Keratinocyte (primary cell): ENCODE measurements around the gene TAS2R13. TPM values are rescaled to one million over a fixed set of nuclear protein-coding genes. Genes with fewer than 3 reads are reported as not detected.

Source experiments
- DNase-seq: peaks from one replicate; pipeline ENCODE4 v3.0.0-alpha.2; 2011; ENCODE audit warnings: low read depth, missing footprints, low spot score
- FAIRE-seq: peaks from 2 replicates; lab custom pipeline; 2011; peaks lifted over from hg19 to GRCh38; lab: Jason Lieb, UNC
- H2AFZ ChIP-seq: 2 replicates; pipeline ENCODE4 v1.6.0; 2012; ENCODE audit warnings: low read length, control low read depth, inconsistent platforms; ENCODE audit not compliant: control insufficient read depth
- H3K27ac ChIP-seq: 2 replicates; pipeline ENCODE4 v1.5.1; 2011; ENCODE audit warnings: low read length; ENCODE audit not compliant: control insufficient read depth, insufficient read depth
- H3K27me3 ChIP-seq: 3 replicates; pipeline ENCODE4 v1.6.0; 2011; ENCODE audit warnings: low read length; ENCODE audit not compliant: control insufficient read depth, insufficient read depth; ENCODE audit errors: extremely low read depth
- H3K36me3 ChIP-seq, 2 experiments: 2 replicates in 1 of 2; 3 replicates in 1 of 2; pipeline ENCODE4 v1.5.1; 2011; ENCODE audit warnings: low read length in 2 of 2, mild to moderate bottlenecking in 1 of 2; ENCODE audit not compliant: control insufficient read depth in 2 of 2, insufficient read depth in 2 of 2; ENCODE audit errors: extremely low read depth in 1 of 2
- H3K4me1 ChIP-seq: 3 replicates; pipeline ENCODE4 v1.5.1; 2011; ENCODE audit warnings: low read length; ENCODE audit not compliant: control insufficient read depth, insufficient read depth; ENCODE audit errors: extremely low read depth
- H3K4me2 ChIP-seq: 3 replicates; pipeline ENCODE4 v1.6.0; 2011; ENCODE audit warnings: low read depth, low read length; ENCODE audit not compliant: control insufficient read depth, insufficient read depth; ENCODE audit errors: extremely low read depth
- H3K4me3 ChIP-seq, 3 experiments: fragments of 200-600 bp in 1 of 3; sonication (generic) in 1 of 3; 2 replicates in 2 of 3; 3 replicates in 1 of 3; pipeline ENCODE4 v1.5.1; 2011 to 2016; ENCODE audit warnings: low read length in 3 of 3, mild to moderate bottlenecking in 3 of 3, control low read depth in 2 of 3, inconsistent platforms in 1 of 3, low read depth in 1 of 3, mixed read lengths in 1 of 3, mixed run types in 1 of 3, moderate library complexity in 1 of 3; ENCODE audit not compliant: control insufficient read depth in 2 of 3, insufficient read depth in 2 of 3; ENCODE audit errors: extremely low read depth in 1 of 3
- H3K79me2 ChIP-seq: 2 replicates; pipeline ENCODE4 v1.6.0; 2012; ENCODE audit warnings: low read length; ENCODE audit not compliant: control insufficient read depth, insufficient read depth
- H3K9ac ChIP-seq: 3 replicates; pipeline ENCODE4 v1.6.0; 2011; ENCODE audit warnings: low read length; ENCODE audit not compliant: control insufficient read depth, insufficient read depth; ENCODE audit errors: extremely low read depth
- H3K9me1 ChIP-seq: 3 replicates; pipeline ENCODE4 v1.6.0; 2011; ENCODE audit warnings: low read length; ENCODE audit not compliant: control insufficient read depth, insufficient read depth; ENCODE audit errors: extremely low read depth
- H3K9me3 ChIP-seq: 2 replicates; pipeline ENCODE4 v1.5.1; 2012; ENCODE audit warnings: low read depth, low read length; ENCODE audit not compliant: control insufficient read depth
- H4K20me1 ChIP-seq: 3 replicates; pipeline ENCODE4 v1.6.0; 2011; ENCODE audit warnings: low read length; ENCODE audit not compliant: control insufficient read depth, insufficient read depth; ENCODE audit errors: extremely low read depth
- EZH2 ChIP-seq: IDR thresholded peaks from one replicate; pipeline ENCODE4 v1.6.1; 2012; ENCODE audit warnings: inconsistent platforms, mild to moderate bottlenecking, low read length, moderate library complexity
- dilution Hi-C: fragments of 300-500 bp; cut with MboI; formaldehyde crosslinking; loops from one replicate; pipeline ENCODE4 v1.7.0; 2020; ENCODE audit warnings: low sequenced_read_pairs; ENCODE audit not compliant: extremely low pct_ligation_motif_present
- polyA plus RNA-seq, 5 experiments: library from polyadenylated mRNA; depleted of rRNA in 3 of 5; stranded (reverse) in 3 of 5; stranded (forward) in 1 of 5; unstranded in 1 of 5; fragments of >200 nt; gene quantifications; 1 replicate in 1 of 5; 2 replicates in 3 of 5; 3 replicates in 1 of 5; pipeline versions ENCODE4 v1.2.1 to v1.2.3, GENCODE V29; 2011 to 2012; ENCODE audit warnings: missing spikeins in 2 of 5, low read depth in 1 of 5, low replicate concordance in 1 of 5
- TF ChIP-seq, protein P1 (sequence below), 3 experiments: IDR thresholded peaks in 1 of 3; conservative IDR thresholded peaks in 1 of 3; optimal IDR thresholded peaks in 1 of 3; 2 replicates in 2 of 3; 3 replicates in 1 of 3; pipeline versions ENCODE3 to v1.5.1; 2011; ENCODE audit warnings: low read length in 3 of 3, mild to moderate bottlenecking in 3 of 3, moderate library complexity in 2 of 3, control low read depth in 1 of 3, inconsistent platforms in 1 of 3; ENCODE audit not compliant: insufficient read depth in 2 of 3; ENCODE audit errors: extremely low read depth in 1 of 3

The TAS2R13 gene
- polyA plus RNA-seq, 1 donor (not counting 4 experiments of a cell fraction or from before 2014, with no cell fraction given) = 0.14 TPM

DNA sequence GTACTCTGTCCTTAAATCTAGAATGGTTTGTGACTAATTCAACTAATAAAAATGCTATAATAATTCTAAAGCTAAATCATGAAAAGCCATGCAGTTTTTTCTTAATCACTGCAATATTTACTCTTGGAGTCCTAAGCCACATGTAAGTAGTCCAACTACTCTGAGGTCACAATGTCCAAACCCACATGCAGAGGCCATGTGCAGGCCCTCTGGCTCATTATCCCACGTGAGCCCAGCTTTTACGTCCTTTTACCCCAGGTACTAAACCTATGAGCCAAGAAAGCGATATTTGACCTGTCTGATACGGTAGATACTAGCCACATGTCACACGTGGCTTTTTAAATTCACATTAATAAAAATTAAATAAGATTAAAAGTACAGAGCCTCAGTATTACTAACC lies 12.5 kb downstream of the TAS2R13 start:
- no peak overlapping the region for H3K9ac ChIP-seq
- H3K9me1 ChIP-seq = no peaks in the 10 kb centered on the region
- H2AFZ ChIP-seq = no peak overlapping the region
- H3K27ac ChIP-seq = no peak overlapping the region
- TF ChIP-seq, protein P1, sequence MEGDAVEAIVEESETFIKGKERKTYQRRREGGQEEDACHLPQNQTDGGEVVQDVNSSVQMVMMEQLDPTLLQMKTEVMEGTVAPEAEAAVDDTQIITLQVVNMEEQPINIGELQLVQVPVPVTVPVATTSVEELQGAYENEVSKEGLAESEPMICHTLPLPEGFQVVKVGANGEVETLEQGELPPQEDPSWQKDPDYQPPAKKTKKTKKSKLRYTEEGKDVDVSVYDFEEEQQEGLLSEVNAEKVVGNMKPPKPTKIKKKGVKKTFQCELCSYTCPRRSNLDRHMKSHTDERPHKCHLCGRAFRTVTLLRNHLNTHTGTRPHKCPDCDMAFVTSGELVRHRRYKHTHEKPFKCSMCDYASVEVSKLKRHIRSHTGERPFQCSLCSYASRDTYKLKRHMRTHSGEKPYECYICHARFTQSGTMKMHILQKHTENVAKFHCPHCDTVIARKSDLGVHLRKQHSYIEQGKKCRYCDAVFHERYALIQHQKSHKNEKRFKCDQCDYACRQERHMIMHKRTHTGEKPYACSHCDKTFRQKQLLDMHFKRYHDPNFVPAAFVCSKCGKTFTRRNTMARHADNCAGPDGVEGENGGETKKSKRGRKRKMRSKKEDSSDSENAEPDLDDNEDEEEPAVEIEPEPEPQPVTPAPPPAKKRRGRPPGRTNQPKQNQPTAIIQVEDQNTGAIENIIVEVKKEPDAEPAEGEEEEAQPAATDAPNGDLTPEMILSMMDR (optimal IDR thresholded peaks at IDR 0.05 in 1 of 3, IDR thresholded peaks at IDR 0.05 in 1 of 3, conservative IDR thresholded peaks at IDR 0.05 in 1 of 3; ENCODE audit: extremely low read depth in 1 of 3, insufficient read depth in 2 of 3, low read length in 3 of 3) = no peak
- no peak for TF ChIP-seq EZH2
- no peak for DNase-seq
- no peaks in the 10 kb centered on the region for H3K27me3 ChIP-seq
- H3K36me3 ChIP-seq = no peaks in the 10 kb centered on the region
- no peaks in the 10 kb centered on the region for H4K20me1 ChIP-seq
- H3K4me1 ChIP-seq = peaks cover 3% of the 10 kb centered on the region
- no peak overlapping the region for H3K4me2 ChIP-seq
- H3K4me3 ChIP-seq = no peak overlapping the region
- dilution Hi-C loops = no loop called here
- H3K9me3 ChIP-seq = no peaks in the 10 kb centered on the region
- H3K79me2 ChIP-seq = no peaks in the 10 kb centered on the region
- FAIRE-seq = no peak

- H4K20me1 ChIP-seq = no peaks in the 10 kb centered on the region
- no peaks in the 10 kb centered on the region for H3K79me2 ChIP-seq
- no peaks in the 10 kb centered on the region for H3K27me3 ChIP-seq
- no peak overlapping the region for H3K9ac ChIP-seq
- no peak for TF ChIP-seq EZH2
- TF ChIP-seq, protein P1 (optimal IDR thresholded peaks at IDR 0.05 in 1 of 3, IDR thresholded peaks at IDR 0.05 in 1 of 3, conservative IDR thresholded peaks at IDR 0.05 in 1 of 3; ENCODE audit: extremely low read depth in 1 of 3, insufficient read depth in 2 of 3, low read length in 3 of 3) = no peak
- no peaks in the 10 kb centered on the region for H3K9me3 ChIP-seq
- FAIRE-seq (no peak), DNase-seq (no peak)
- H3K4me3 ChIP-seq = no peak overlapping the region
- no peaks in the 10 kb centered on the region for H3K9me1 ChIP-seq
- dilution Hi-C loops = no loop called here
- no peak overlapping the region for H2AFZ ChIP-seq
- no peaks in the 10 kb centered on the region for H3K36me3 ChIP-seq
- H3K27ac ChIP-seq = no peak overlapping the region
- H3K4me2 ChIP-seq = no peak overlapping the region
- no peaks in the 10 kb centered on the region for H3K4me1 ChIP-seq
Measured at GRCh38 chr12:10891937-10892336, 17.4 kb downstream of the TAS2R13 start.
